NCI-H446 treated with DMSO at 0.1 percent for 48 hours (cell line): ENCODE results near the gene RANBP1.

Source experiments
- DNase-seq: peaks from one replicate; lab custom pipeline; 2025; lab: John Stamatoyannopoulos, UW

Gene RANBP1

GRCh38 chr22:20108757-20109230 lies 7.1 kb upstream of the RANBP1 start:
- DNase-seq: no peak

- DNase-seq: no peak
Observed at GRCh38 chr22:20109411-20110358, 6.2 kb upstream of the RANBP1 start.

- no peak for DNase-seq
Observed at GRCh38 chr22:20110359-20110985, 5.4 kb upstream of the RANBP1 start.

GRCh38 chr22:20111045-20111688 lies 4.7 kb upstream of the RANBP1 start:
- no peak for DNase-seq

GRCh38 chr22:20111689-20112622 lies 3.9 kb upstream of the RANBP1 start:
- no peak for DNase-seq

- no peak for DNase-seq
Observed at GRCh38 chr22:20112623-20113511, 3.0 kb upstream of the RANBP1 start.

GRCh38 chr22:20113551-20114310 lies 2.2 kb upstream of the RANBP1 start:
- no peak for DNase-seq

GRCh38 chr22:20114506-20115475 lies 1.1 kb upstream of the RANBP1 start:
- no peak for DNase-seq

GRCh38 chr22:20116376-20116950 lies 559 bp downstream of the RANBP1 start:
- no peak for DNase-seq

GRCh38 chr22:20116951-20117632 lies 1.2 kb downstream of the RANBP1 start, which contains the start of gene TRMT2A:
Gene TRMT2A (minus strand): TSS chr22:20117226. CDS start chr22:20116906, 320 bp downstream.
- peak; percentile 96 for DNase-seq

GRCh38 chr22:20117633-20118299 lies 1.9 kb downstream of the RANBP1 start:
- DNase-seq: no peak

GRCh38 chr22:20118300-20119020 lies 2.6 kb downstream of the RANBP1 start:
- DNase-seq: no peak

GRCh38 chr22:20121856-20122415 lies 6.0 kb downstream of the RANBP1 start:
- no peak for DNase-seq

- DNase-seq: no peak
Observed at GRCh38 chr22:20123366-20124082, 7.6 kb downstream of the RANBP1 start.
